ENCODE measurements around the gene TTC22. TPM values are rescaled to one million over a fixed set of nuclear protein-coding genes. Genes with fewer than 3 reads are reported as not detected.

The TTC22 gene
- not detected in 2 replicates for total RNA-seq

GRCh38 chr1:54800899-54801759, at the start of gene TTC22:
TSS of gene TTC22 (minus strand) at chr1:54801323. CDS start at chr1:54801163, 160 bp downstream.

GRCh38 chr1:54764133-54764921, 36.8 kb downstream of the TTC22 start, which contains the start of gene PARS2:
TSS of gene PARS2 (minus strand) at chr1:54764523. CDS start at chr1:54759161, 5,362 bp downstream.

Other genes starting within 250 kb of the TTC22 start
- gene FAM151A, start 177.8 kb downstream of the TTC22 start, total RNA-seq, result not detected in 2 replicates
- not detected in 2 replicates for gene MROH7, start 159.5 kb downstream of the TTC22 start, total RNA-seq
- gene TTC4, start 85.5 kb downstream of the TTC22 start, total RNA-seq, result 20.5 and 21.9 TPM in 2 replicates
- gene PARS2, start 36.8 kb downstream of the TTC22 start, total RNA-seq, result 4.7 and 5.6 TPM in 2 replicates
- 413 and 417 TPM in 2 replicates for gene DHCR24, start 85.9 kb upstream of the TTC22 start, total RNA-seq
- not detected in 2 replicates for gene TMEM61, start 179.3 kb upstream of the TTC22 start, total RNA-seq
- gene BSND, start 197.6 kb upstream of the TTC22 start, total RNA-seq, result not detected in 2 replicates
- gene PCSK9, start 238.2 kb upstream of the TTC22 start, total RNA-seq, result 37.8 and 40.0 TPM in 2 replicates

Data from bronchus fibroblast of lung (primary cell).